IMR-90 (cell line): Measurements from ENCODE around the gene RGS9BP.

ENCODE experiments used
- CEBPB ChIP-seq: IDR thresholded peaks from 2 replicates; pipeline ENCODE4 v1.6.1; 2012; ENCODE audit warnings: low read depth, low read length, improper control_type of control experiment
- CHD1 ChIP-seq: IDR thresholded peaks from 2 replicates; pipeline ENCODE4 v1.6.1; 2012; ENCODE audit warnings: low read depth, low read length, improper control_type of control experiment
- CTCF ChIP-seq: conservative IDR thresholded peaks from 2 replicates; pipeline ENCODE4 v1.5.1; 2012; ENCODE audit warnings: mild to moderate bottlenecking, low read depth, low read length, improper control_type of control experiment
- FOS ChIP-seq: fragments of 150-350 bp; IDR thresholded peaks from 2 replicates; pipeline ENCODE4 v1.6.1; 2016; ENCODE audit warnings: low read depth, low read length
- MXI1 ChIP-seq: IDR thresholded peaks from 2 replicates; pipeline ENCODE4 v1.6.1; 2012; ENCODE audit warnings: low read depth, mild to moderate bottlenecking, low read length, moderate library complexity, borderline replicate concordance
- POLR2A ChIP-seq: IDR thresholded peaks from 2 replicates; pipeline ENCODE4 v1.6.1; 2012; ENCODE audit warnings: mild to moderate bottlenecking, low read depth, low read length
- RAD21 ChIP-seq: IDR thresholded peaks from 2 replicates; pipeline ENCODE4 v1.6.1; 2012; ENCODE audit warnings: low read length, improper control_type of control experiment
- RFX5 ChIP-seq: IDR thresholded peaks from 2 replicates; pipeline ENCODE4 v1.8.0; 2012; ENCODE audit warnings: low read depth, mild to moderate bottlenecking, low read length, moderate library complexity
- USF2 ChIP-seq: fragments of 150-350 bp; IDR thresholded peaks from 2 replicates; pipeline ENCODE4 v1.6.1; 2017; ENCODE audit warnings: mild to moderate bottlenecking, antibody characterized with exemption, low read length, low read depth
- TF ChIP-seq, protein P1 (sequence below): fragments of 150-350 bp; IDR thresholded peaks from 2 replicates; pipeline ENCODE4 v1.6.1; 2016; ENCODE audit warnings: low read depth, mild to moderate bottlenecking, low read length, moderate library complexity, borderline replicate concordance

DNA sequence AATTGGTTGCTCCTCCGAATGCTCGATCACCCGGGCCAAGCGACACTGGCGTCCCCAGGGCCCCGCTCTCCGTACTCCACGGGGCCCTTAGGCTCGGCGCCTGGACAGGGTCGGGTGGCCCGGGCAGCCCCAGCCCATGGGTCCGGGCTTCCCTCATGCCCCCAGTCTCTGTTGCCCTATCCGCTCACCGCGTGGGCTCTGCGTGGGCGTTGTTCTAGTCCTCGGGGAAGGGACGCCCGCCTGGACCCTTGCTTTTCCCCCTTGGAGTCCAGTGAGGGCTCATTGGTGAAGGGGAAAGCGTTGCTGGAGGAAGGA is 45.2 kb downstream of the RGS9BP start:
- TF ChIP-seq CTCF (no peak), FOS (no peak), USF2 (no peak), RAD21 (no peak), POLR2A (no peak), CHD1 (no peak), RFX5 (no peak), CEBPB (no peak), MXI1 (no peak)
- TF ChIP-seq, protein P1, sequence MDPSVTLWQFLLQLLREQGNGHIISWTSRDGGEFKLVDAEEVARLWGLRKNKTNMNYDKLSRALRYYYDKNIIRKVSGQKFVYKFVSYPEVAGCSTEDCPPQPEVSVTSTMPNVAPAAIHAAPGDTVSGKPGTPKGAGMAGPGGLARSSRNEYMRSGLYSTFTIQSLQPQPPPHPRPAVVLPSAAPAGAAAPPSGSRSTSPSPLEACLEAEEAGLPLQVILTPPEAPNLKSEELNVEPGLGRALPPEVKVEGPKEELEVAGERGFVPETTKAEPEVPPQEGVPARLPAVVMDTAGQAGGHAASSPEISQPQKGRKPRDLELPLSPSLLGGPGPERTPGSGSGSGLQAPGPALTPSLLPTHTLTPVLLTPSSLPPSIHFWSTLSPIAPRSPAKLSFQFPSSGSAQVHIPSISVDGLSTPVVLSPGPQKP, result no peak
